Measurements from ENCODE around the gene NDRG3.

Gene NDRG3

DNA sequence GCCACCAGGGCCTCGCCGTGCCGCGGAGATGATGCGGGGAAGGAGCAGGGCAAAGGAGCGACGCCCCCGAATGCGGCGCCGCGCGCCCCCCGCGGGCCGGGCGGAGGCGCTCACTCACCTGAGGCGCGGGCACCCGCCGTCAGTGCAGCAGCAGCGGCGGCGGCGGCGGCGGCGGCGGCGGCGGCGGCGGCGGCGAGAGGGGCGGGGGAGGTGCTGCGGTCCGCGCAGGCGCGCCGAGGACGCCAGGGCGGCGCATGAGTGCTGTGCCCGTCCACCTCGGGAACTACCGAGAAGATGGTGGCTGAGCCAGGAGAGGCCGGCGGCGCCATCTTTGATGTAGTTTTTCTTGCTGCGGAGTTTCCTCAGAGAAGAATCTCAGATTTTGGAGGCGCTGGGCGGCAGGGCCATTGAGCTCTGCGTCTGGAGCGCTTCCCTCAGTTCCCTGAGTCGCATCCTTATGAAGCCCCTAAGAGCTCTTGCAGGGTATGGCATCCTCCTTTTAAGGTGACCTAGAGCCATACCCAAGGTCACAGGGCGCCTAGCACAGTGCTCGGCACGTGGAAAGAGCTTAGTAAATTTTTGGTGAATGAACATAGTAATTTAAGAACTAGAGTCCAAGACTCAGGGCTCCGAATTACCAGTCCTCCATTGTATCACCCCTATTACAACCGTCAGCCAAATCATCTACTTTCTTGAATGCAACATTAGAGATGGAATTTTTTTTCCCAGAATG, at the start of gene NDRG3:
Gene NDRG3 (minus strand): TSS at position 164 of the 733 bp plus-strand sequence. CDS start 24,355 bp downstream, outside the sequence.
- Mint-ChIP-seq H3K27me3 (peaks cover 8% of the 10 kb centered on the region), H3K4me3 (peak within 1 kb of the TSS; percentile 93), H3K9me3 (no peaks in the 10 kb centered on the region), H3K36me3 (ENCODE audit: low read depth) (peaks cover 11% of the 10 kb centered on the region), H3K4me1 (ENCODE audit: low read depth) (peaks cover 31% of the 10 kb centered on the region), H3K27ac (peak within 1 kb of the TSS; percentile 81)
- intact Hi-C loops (cut with micrococcal nuclease), result no loop called here

GRCh38 chr20:36794116-36794474, 48.2 kb upstream of the NDRG3 start:
- no peak overlapping the region for H3K4me3 Mint-ChIP-seq
- H3K4me1 Mint-ChIP-seq (ENCODE audit: low read depth), result no peaks in the 10 kb centered on the region
- intact Hi-C loops (cut with micrococcal nuclease), result no loop called here
- H3K27ac Mint-ChIP-seq, result no peak overlapping the region
- peaks cover 89% of the 10 kb centered on the region for H3K36me3 Mint-ChIP-seq (ENCODE audit: low read depth)
- no peaks in the 10 kb centered on the region for H3K27me3 Mint-ChIP-seq
- H3K9me3 Mint-ChIP-seq, result no peaks in the 10 kb centered on the region

- Mint-ChIP-seq H3K27me3 (no peaks in the 10 kb centered on the region), H3K4me1 (ENCODE audit: low read depth) (no peaks in the 10 kb centered on the region), H3K4me3 (no peak overlapping the region), H3K36me3 (ENCODE audit: low read depth) (peaks cover 88% of the 10 kb centered on the region), H3K27ac (no peak overlapping the region), H3K9me3 (no peaks in the 10 kb centered on the region)
- intact Hi-C loops (cut with micrococcal nuclease), result no loop called here
Measured at GRCh38 chr20:36793294-36794115, 47.6 kb upstream of the NDRG3 start.

DNA sequence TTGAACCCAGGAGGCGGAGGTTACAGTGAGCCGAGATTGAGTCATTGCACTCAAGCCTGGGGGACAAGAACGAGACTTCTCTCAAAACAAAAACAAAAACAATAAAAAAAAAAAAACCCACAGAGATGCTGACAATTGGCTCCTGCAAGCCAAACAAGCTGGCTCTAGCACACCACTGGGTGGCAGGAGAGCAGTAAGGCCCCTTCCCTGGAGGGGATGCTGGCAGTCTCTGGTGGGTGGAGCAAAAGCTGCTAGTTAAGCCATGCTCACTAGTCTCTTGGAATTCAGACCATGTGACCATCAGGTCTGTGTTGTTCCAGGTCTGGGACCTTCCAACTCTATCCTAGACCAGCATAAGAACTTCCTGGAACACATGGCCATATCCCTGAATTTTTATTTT, 46.5 kb upstream of the NDRG3 start:
- no peak overlapping the region for H3K27ac Mint-ChIP-seq
- H3K36me3 Mint-ChIP-seq (ENCODE audit: low read depth), result peaks cover 85% of the 10 kb centered on the region
- no peaks in the 10 kb centered on the region for H3K4me1 Mint-ChIP-seq (ENCODE audit: low read depth)
- H3K4me3 Mint-ChIP-seq, result no peak overlapping the region
- H3K27me3 Mint-ChIP-seq, result no peaks in the 10 kb centered on the region
- H3K9me3 Mint-ChIP-seq, result no peaks in the 10 kb centered on the region
- intact Hi-C loops (cut with micrococcal nuclease), result no loop called here

DNA sequence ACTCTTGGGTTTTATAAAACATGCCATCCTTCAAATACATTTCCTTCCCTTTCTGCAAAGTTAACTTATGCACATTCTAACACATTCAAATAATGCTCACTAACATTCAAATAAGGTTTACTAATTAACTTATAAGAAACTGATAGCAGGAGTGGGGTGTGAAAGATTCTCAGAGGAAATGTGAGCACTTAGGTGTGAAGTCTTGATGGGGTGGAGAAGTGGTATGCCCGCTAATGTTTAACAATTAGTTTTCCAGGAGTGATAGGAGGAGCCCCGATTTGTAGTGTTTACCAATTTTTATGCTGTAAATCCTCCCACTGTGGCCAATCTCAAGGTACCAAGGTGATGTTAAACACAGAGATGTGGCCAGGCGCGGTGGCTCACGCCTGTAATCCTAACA, 46.0 kb upstream of the NDRG3 start:
- Mint-ChIP-seq H3K36me3 (ENCODE audit: low read depth) (peaks cover 85% of the 10 kb centered on the region), H3K27ac (no peak overlapping the region), H3K9me3 (no peaks in the 10 kb centered on the region), H3K4me1 (ENCODE audit: low read depth) (no peaks in the 10 kb centered on the region), H3K27me3 (no peaks in the 10 kb centered on the region), H3K4me3 (no peak overlapping the region)
- intact Hi-C loops (cut with micrococcal nuclease), result no loop called here

DNA sequence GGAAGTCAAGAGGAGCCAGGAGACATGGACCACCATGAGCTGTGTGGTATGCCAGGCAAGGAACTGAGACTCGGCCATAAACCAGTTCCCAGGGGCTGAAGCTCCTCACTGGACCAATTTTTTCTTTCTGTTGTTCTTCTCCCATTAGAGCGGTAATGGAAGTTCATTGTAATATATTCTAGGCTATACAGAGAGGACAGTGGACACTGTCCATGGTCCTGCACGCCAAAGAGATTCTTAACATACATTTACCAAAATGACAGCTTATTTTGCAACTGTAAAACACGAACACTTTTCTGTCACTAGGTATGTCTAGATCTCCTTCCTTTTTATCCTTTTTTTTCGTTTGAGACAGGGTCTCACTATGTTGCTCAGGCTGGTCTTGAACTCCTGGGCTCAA, 40.8 kb upstream of the NDRG3 start:
- H3K4me3 Mint-ChIP-seq, result no peak overlapping the region

GRCh38 chr20:36786246-36786645, 40.4 kb upstream of the NDRG3 start:
- Mint-ChIP-seq H3K27ac (no peak overlapping the region), H3K4me1 (ENCODE audit: low read depth) (no peaks in the 10 kb centered on the region), H3K9me3 (no peaks in the 10 kb centered on the region), H3K27me3 (no peaks in the 10 kb centered on the region), H3K4me3 (no peak overlapping the region), H3K36me3 (ENCODE audit: low read depth) (peaks cover 76% of the 10 kb centered on the region)
- intact Hi-C loops (cut with micrococcal nuclease), result no loop called here

More for the DNA sequence above, 40.8 kb upstream of the NDRG3 start:
- Mint-ChIP-seq H3K27me3 (no peaks in the 10 kb centered on the region), H3K36me3 (ENCODE audit: low read depth) (peaks cover 78% of the 10 kb centered on the region), H3K9me3 (no peaks in the 10 kb centered on the region), H3K27ac (no peak overlapping the region), H3K4me1 (ENCODE audit: low read depth) (no peaks in the 10 kb centered on the region)
- intact Hi-C loops (cut with micrococcal nuclease), result no loop called here

GRCh38 chr20:36785308-36785707, 39.4 kb upstream of the NDRG3 start:
- Mint-ChIP-seq H3K4me1 (ENCODE audit: low read depth) (no peaks in the 10 kb centered on the region), H3K27ac (no peak overlapping the region), H3K4me3 (no peak overlapping the region), H3K36me3 (ENCODE audit: low read depth) (peaks cover 74% of the 10 kb centered on the region), H3K27me3 (no peaks in the 10 kb centered on the region), H3K9me3 (no peaks in the 10 kb centered on the region)
- intact Hi-C loops (cut with micrococcal nuclease), result no loop called here

DNA sequence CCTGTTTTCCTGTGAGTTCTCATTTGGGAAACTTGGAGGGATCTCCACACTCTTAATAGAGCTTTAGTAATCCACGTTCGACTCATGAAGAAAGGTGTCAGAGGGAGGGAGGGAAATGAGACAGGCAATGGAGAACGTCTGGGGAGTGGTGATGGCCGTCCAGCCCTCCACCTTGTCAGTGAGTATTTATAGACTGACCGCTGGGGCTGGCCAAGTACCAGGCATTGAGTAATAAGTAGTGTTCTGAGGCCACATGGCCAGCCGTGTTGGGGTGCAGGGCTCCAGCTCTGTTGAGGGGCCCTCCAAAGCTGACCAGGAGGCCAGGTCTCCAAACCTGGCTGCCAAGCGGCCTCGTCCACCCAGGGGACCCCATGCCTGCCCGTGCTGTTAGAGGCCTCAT, 39.0 kb upstream of the NDRG3 start:
- Mint-ChIP-seq H3K4me1 (ENCODE audit: low read depth) (no peaks in the 10 kb centered on the region), H3K27ac (no peak overlapping the region), H3K9me3 (no peaks in the 10 kb centered on the region), H3K27me3 (no peaks in the 10 kb centered on the region), H3K4me3 (no peak overlapping the region), H3K36me3 (ENCODE audit: low read depth) (peaks cover 78% of the 10 kb centered on the region)
- intact Hi-C loops (cut with micrococcal nuclease), result no loop called here

- Mint-ChIP-seq H3K4me3 (no peak overlapping the region), H3K27me3 (no peaks in the 10 kb centered on the region), H3K9me3 (no peaks in the 10 kb centered on the region), H3K27ac (no peak overlapping the region), H3K36me3 (ENCODE audit: low read depth) (peaks cover 82% of the 10 kb centered on the region), H3K4me1 (ENCODE audit: low read depth) (peaks cover 1% of the 10 kb centered on the region)
- intact Hi-C loops (cut with micrococcal nuclease), result no loop called here
Measured at GRCh38 chr20:36784116-36784515, 38.2 kb upstream of the NDRG3 start.

GRCh38 chr20:36779656-36780025, 33.8 kb upstream of the NDRG3 start:
- peaks cover 46% of the 10 kb centered on the region for H3K4me1 Mint-ChIP-seq (ENCODE audit: low read depth)
- intact Hi-C loops (cut with micrococcal nuclease), result loop anchor here (10.0 kb wide), 1 partner anchor 85 kb away; a partner anchor contains a TSS
- no peaks in the 10 kb centered on the region for H3K27me3 Mint-ChIP-seq
- peaks cover 49% of the 10 kb centered on the region for H3K36me3 Mint-ChIP-seq (ENCODE audit: low read depth)
- H3K27ac Mint-ChIP-seq, result peak overlapping the region; percentile 91
- H3K9me3 Mint-ChIP-seq, result no peaks in the 10 kb centered on the region
- no peak overlapping the region for H3K4me3 Mint-ChIP-seq

- H3K4me3 Mint-ChIP-seq, result no peak overlapping the region
- no peaks in the 10 kb centered on the region for H3K27me3 Mint-ChIP-seq
- H3K36me3 Mint-ChIP-seq (ENCODE audit: low read depth), result peaks cover 46% of the 10 kb centered on the region
- no peaks in the 10 kb centered on the region for H3K9me3 Mint-ChIP-seq
- intact Hi-C loops (cut with micrococcal nuclease), result loop anchor here (10.0 kb wide), 1 partner anchor 86 kb away; a partner anchor contains a TSS
- peaks cover 52% of the 10 kb centered on the region for H3K4me1 Mint-ChIP-seq (ENCODE audit: low read depth)
- H3K27ac Mint-ChIP-seq, result peak overlapping the region; percentile 91
Measured at GRCh38 chr20:36778831-36779655, 33.2 kb upstream of the NDRG3 start.

DNA sequence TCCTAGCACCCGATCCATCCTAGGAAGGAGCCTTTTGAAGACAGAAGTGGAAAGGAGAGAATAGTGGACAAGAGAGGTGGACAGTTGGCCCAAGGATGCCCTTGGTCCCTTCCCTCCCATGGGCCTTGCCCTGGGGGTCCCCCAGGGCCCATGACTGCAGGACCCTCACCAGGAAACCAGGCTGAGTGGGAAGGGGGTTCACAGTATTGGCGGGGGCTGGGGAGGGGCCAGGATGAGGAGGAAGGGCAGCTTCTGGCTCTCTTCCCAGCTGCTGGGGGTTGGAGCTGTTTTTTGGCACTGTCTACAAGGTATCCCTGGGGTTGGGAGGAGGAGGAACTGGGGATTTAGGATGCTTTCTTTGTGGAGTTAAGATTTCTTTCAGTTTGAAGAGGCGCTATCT, 31.7 kb upstream of the NDRG3 start:
- intact Hi-C loops (cut with micrococcal nuclease), result loop anchor here (10.0 kb wide), 1 partner anchor 87 kb away; a partner anchor contains a TSS
- Mint-ChIP-seq H3K36me3 (ENCODE audit: low read depth) (peaks cover 37% of the 10 kb centered on the region), H3K4me3 (no peak overlapping the region), H3K27ac (peak overlapping the region; percentile 91), H3K27me3 (no peaks in the 10 kb centered on the region), H3K9me3 (no peaks in the 10 kb centered on the region), H3K4me1 (ENCODE audit: low read depth) (peaks cover 63% of the 10 kb centered on the region)

DNA sequence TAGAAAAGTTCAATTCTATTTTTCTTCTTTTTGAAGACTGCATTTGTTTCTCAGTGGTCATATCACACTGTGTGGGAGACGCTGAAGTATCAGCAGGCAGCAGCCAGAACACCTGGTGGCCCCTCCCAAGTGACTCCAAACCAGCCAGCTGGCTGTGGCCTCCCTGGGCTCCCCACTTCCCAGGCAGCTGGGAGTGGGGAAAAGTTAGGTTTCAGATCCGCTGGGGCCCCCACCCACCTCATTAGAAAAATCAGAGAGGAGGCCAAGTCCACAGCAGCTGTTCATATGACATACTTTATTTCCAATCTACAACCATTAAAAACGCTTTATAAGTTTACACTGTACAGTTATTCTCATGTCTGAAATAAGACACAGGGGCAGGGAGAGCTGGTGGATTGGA, 31.3 kb upstream of the NDRG3 start:
- Mint-ChIP-seq H3K36me3 (ENCODE audit: low read depth) (peaks cover 35% of the 10 kb centered on the region), H3K27ac (peak overlapping the region; percentile 91), H3K4me3 (no peak overlapping the region), H3K9me3 (no peaks in the 10 kb centered on the region), H3K27me3 (no peaks in the 10 kb centered on the region), H3K4me1 (ENCODE audit: low read depth) (peaks cover 67% of the 10 kb centered on the region)
- intact Hi-C loops (cut with micrococcal nuclease), result loop anchor here (10.0 kb wide), 1 partner anchor 88 kb away; a partner anchor contains a TSS
